ENCODE measurements around the gene A2M. TPM values are rescaled to one million over a fixed set of nuclear protein-coding genes. Genes with fewer than 3 reads are reported as not detected.

A2M gene
- total RNA-seq, 1 experiment from 2014 or later, result 1.9 TPM

- no peak for TF ChIP-seq STAT6 (CRISPR knock-in tag; conservative IDR thresholded peaks at IDR 0.05; ENCODE audit: low read depth)
- no peak for TF ChIP-seq E2F1 (CRISPR knock-in tag; IDR thresholded peaks at IDR 0.05)
- TF ChIP-seq RELA (CRISPR knock-in tag; IDR thresholded peaks at IDR 0.05; ENCODE audit: borderline replicate concordance), result no peak
- no peak for TF ChIP-seq MYBL2 (CRISPR knock-in tag; IDR thresholded peaks at IDR 0.05)
- TF ChIP-seq MXD4 (CRISPR knock-in tag; IDR thresholded peaks at IDR 0.05; ENCODE audit: borderline replicate concordance), result no peak
- no peak for TF ChIP-seq NR3C1 (CRISPR knock-in tag; conservative IDR thresholded peaks at IDR 0.05; ENCODE audit: low read depth)
- no peak for TF ChIP-seq ZSCAN18 (CRISPR knock-in tag; IDR thresholded peaks at IDR 0.05)
- TF ChIP-seq ZNF671 (CRISPR knock-in tag; IDR thresholded peaks at IDR 0.05), result no peak
- no peak for TF ChIP-seq SOX15 (CRISPR knock-in tag; IDR thresholded peaks at IDR 0.05)
- TF ChIP-seq TP53 (CRISPR knock-in tag; IDR thresholded peaks at IDR 0.05), result no peak
Measured at GRCh38 chr12:9149372-9149771, 33.7 kb upstream of the A2M start (continued).

- no peak for TF ChIP-seq ZNF425 (CRISPR knock-in tag; conservative IDR thresholded peaks at IDR 0.05)
- TF ChIP-seq TEAD4 (CRISPR knock-in tag; IDR thresholded peaks at IDR 0.05), result no peak
- TF ChIP-seq EMX1 (CRISPR knock-in tag; IDR thresholded peaks at IDR 0.05), result no peak
- TF ChIP-seq ATF2 (CRISPR knock-in tag; IDR thresholded peaks at IDR 0.05; ENCODE audit: borderline replicate concordance, low read depth), result no peak
- no peak for TF ChIP-seq ATF6 (CRISPR knock-in tag; IDR thresholded peaks at IDR 0.05)
- TF ChIP-seq ATF1 (CRISPR knock-in tag; IDR thresholded peaks at IDR 0.05), result no peak
- TF ChIP-seq HMGXB4 (CRISPR knock-in tag; IDR thresholded peaks at IDR 0.05), result no peak
- no peak for TF ChIP-seq ATF3 (CRISPR knock-in tag; conservative IDR thresholded peaks at IDR 0.05)
- DNase-seq (ENCODE audit: low spot score) (no peak), ATAC-seq (no peak)
- H3K27me3 Mint-ChIP-seq (ENCODE audit: low read depth), result peaks cover 13% of the 10 kb centered on the region
- H3K4me3 Mint-ChIP-seq, result no peak overlapping the region
- H3K36me3 Mint-ChIP-seq, result peaks cover 22% of the 10 kb centered on the region
- H3K27ac Mint-ChIP-seq, result no peak overlapping the region
- CTCF ChIA-PET, result interaction anchor here (0.7 to 1.0 kb wide), 4 partner anchors 21 to 182 kb away, joined by 3 to 4 read pairs (median 3); no protein-coding TSS in a partner anchor
- peaks cover 28% of the 10 kb centered on the region for H3K9me3 Mint-ChIP-seq
- POLR2A ChIA-PET, result no interaction called here
- no peaks in the 10 kb centered on the region for H3K4me1 Mint-ChIP-seq
Measured at GRCh38 chr12:9148926-9149325, 33.2 kb upstream of the A2M start.

Measured in WTC11 (cell line).